Stimulated activated CD4-positive, alpha-beta T cell treated with anti-CD3 and anti-CD28 coated beads, Interleukin-15, amount 100 ng/mL, for 48 hours (primary cell): Measurements from ENCODE around the gene KIAA1586.
A peak's percentile ranks its signal among the peaks of the same experiment; 100 is the strongest.
"Not testable (repeated sequence)": the region's sequence is repeated elsewhere in the genome, so short reads cannot be mapped to it uniquely, and the experiment has no call there.

Experiments used
- DNase-seq, 2 donors: peaks; one replicate each; pipeline ENCODE4 v3.0.0-alpha.2; 2020; ENCODE audit warnings: low read depth in 2 of 2

The KIAA1586 gene

DNA sequence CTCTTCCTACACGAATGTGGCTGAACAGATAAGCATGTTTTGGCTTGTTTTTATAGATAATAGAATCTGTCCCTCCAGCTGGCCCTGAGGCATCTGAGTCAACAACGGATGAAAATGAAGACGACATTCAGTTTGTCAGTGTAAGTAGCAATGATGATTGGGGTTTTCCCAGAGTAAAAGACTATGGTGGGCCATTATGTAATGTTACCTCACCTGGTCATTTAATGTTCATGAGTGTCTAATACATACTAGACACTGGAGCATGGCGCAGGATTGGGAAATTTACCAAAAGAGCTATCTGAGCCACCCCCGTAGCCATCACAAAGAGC is 728 bp downstream of the KIAA1586 start:
- not testable (repeated sequence) for DNase-seq

GRCh38 chr6:57047859-57048258 is 1.4 kb downstream of the KIAA1586 start:
- DNase-seq, result not testable (repeated sequence)

DNA sequence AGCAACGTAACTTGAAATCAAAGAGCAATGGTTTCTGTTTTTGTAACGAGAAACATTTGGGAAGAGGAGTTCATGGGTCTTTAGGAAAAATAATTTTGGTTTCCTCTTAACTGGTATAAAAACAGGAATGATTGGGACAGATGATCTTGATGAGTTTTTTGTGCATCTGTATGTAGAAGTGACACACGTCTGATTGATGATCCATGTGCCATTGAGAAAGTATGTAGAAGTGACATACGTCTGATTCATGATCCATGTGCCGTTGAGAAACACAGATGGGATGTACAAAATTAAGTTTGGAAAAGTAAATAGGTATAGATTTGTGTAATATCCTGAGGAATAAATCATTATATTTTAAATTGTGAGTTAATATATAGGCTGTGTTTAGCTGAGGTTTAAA is 2.1 kb downstream of the KIAA1586 start:
- no peak for DNase-seq

- DNase-seq, result no peak
Observed at GRCh38 chr6:57063847-57064246, 17.4 kb downstream of the KIAA1586 start.

- DNase-seq, result no peak
Observed at GRCh38 chr6:57064809-57065208, 18.3 kb downstream of the KIAA1586 start.

DNA sequence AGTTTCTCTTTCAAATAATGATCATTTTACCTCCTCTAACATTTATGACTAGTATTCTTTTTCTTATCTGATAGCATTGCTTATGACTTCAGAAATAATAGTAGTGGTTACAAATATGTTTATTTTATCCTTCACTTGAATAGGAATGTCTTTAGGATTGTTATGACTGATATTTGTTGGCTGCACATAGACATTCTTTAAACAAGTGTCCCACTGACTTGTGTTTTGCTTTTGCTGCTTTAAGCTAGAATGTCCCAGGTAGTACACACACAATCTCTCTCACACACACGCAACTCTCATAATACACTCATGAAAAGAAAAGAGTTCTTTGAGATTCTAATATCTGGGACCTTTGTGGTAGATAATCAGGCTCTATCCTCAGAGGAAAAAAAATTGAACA is 21.6 kb downstream of the KIAA1586 start:
- DNase-seq, result no peak

- no peak for DNase-seq
Observed at GRCh38 chr6:57069228-57069627, 22.7 kb downstream of the KIAA1586 start.

GRCh38 chr6:57069920-57070331 is 23.4 kb downstream of the KIAA1586 start:
- no peak for DNase-seq

GRCh38 chr6:57072108-57072507 is 25.6 kb downstream of the KIAA1586 start:
- no peak for DNase-seq

- DNase-seq, result no peak
Observed at GRCh38 chr6:57074383-57074782, 27.9 kb downstream of the KIAA1586 start.

GRCh38 chr6:57075092-57075491 is 28.6 kb downstream of the KIAA1586 start:
- DNase-seq, result no peak

DNA sequence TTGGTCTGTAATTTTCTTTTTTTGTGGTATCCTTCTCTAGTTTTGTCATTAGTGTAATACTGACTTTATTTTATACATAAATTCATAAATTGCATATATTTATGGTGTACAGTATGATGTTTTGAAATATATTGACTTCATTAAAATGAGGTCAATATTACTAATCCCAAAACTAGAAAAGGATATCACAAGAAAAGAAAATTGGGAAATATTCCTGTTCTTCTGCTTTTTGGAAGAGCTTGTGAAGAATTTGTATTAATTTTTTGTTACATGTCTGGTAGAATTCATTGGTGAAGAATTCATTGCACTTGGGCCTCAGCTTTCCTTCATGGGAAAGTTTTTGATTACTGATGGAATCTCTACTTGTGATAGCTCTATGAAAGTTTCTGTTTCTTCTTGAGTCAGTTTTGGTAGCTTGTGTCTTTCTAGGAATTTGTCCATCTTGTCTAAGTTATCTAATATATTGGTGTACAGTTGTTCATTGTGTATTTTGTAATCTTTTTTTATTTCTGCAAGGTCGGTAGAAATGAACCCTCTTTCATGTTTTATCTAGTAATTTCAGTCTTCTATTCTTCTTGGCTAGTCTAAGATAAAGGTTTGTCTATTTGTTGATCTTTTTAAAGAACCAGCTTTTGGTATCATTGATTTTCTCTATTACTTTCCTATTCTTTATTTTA is 32.2 kb downstream of the KIAA1586 start:
- no peak for DNase-seq

DNA sequence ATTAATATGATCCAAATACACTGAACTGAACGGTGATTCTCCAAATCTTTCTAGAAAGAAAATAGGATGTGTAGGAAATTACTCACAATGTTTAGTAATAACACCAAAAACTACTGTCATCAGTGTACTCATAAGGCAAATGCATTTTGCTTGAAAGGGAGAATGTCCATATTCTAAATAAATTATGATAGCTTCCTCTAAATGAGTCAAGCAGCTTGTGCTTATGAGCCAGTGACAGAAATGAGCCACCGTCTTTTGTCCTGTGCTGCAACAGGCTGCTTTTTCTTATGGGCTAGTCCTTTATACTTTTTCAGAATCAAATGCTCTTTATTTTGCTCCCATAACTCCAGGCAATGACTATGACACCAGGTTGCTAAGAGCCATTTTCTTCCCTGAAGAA is 39.0 kb downstream of the KIAA1586 start:
- DNase-seq, result no peak

DNA sequence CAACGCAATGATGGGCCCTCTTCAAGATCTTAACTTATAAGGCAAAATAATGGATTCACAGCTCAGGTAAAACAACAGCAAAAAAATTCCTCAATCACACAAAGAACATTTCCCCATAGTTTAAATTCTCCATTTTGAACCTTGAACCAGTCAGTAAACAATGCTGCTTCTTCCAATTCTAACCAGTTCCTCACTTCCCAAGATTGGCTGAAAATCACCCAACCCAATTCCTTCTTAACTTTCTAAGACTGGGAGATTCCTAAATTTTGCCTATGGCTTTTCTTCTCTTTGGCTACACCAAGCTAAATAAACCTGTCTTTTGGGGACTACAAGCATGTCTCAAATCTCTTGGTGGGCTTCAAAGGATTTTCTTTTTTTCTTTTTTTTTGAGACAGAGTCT is 40.4 kb downstream of the KIAA1586 start:
- DNase-seq, result no peak

DNA sequence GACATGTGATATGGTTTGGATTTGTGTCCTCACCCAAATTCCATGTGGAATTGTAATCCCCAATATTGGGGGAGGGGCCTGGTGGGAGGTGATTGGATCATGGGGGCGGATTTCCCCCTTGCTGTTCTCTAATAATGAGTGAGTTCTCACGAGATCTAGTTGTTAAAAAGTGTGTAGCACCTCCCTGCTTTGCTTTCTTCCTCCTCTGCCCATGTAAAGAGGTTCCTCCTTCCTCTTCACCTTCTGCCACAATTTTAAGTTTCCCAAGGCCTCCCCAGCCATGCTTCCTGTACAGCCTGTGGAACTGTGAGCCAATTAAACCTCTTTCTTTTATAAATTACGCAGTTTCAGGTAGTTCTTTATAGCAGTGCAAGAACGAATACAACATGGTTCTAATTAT is 41.4 kb downstream of the KIAA1586 start:
- no peak for DNase-seq

GRCh38 chr6:57089265-57089664 is 42.8 kb downstream of the KIAA1586 start:
- no peak for DNase-seq

DNA sequence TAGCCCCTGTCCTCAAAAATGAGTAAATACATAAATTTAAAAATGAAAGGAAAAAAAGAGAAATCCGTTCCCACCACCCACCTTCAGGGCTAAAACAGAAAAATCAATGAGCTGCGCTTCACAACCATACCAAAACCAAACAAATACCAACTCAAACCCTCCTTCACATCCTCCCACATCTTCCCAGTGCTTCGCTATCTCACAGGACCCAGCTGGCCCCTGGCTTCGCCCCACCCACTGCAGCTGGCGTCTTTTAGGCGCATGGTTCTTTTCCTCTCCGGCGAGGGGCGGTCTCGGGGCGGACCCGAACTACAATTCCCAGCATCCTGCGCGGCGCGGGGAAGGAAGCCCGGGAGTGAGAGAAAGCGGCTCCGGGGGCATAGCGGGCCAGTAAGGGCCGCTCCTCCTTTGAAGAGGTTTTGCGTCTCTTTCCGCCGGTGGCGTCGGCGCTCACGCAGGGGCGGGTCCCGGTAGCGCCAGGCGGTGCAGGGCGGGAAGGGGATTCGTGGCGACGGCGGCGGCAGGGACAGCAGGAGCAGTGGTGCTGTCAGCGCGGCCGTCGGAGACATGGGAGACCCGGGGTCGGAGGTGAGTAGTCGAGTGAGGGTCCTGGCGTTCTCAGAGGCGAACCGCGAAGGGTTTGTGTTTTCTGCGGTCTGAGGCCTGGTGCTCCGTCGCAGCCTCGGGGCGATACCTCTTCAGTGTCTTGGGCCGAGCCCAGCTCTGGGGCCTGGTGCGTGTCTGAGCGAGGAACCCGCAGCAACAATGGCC is 43.4 kb downstream of the KIAA1586 start, which contains the start of gene ZNF451:
TSS of gene ZNF451 (plus strand) at position 502 of the 771 bp plus-strand sequence. CDS start at position 568, 66 bp downstream.
- DNase-seq, result peak; percentile 95 to 96

- not testable (repeated sequence) for DNase-seq
Observed at GRCh38 chr6:57090458-57091067, 44.1 kb downstream of the KIAA1586 start.

GRCh38 chr6:57091375-57091774 is 44.9 kb downstream of the KIAA1586 start:
- not testable (repeated sequence) for DNase-seq

DNA sequence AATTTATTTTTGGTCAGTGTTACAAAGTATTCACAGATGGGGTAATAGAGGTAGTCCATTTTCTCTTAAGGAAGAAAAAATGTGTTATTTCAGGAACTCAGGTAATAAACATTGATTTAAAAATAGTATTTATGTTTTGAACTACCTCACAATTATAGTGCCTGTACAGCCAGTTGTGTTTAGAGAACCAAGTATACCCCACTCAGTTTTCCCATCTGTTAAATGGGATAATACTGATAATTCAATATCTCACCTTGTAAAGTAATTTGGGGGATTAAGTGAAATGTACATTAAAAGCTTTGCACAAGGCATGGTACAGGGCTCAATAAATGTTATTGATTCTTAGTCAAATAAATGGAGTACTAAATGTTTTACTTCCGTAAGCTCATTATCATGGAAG is 48.2 kb downstream of the KIAA1586 start:
- no peak for DNase-seq

DNA sequence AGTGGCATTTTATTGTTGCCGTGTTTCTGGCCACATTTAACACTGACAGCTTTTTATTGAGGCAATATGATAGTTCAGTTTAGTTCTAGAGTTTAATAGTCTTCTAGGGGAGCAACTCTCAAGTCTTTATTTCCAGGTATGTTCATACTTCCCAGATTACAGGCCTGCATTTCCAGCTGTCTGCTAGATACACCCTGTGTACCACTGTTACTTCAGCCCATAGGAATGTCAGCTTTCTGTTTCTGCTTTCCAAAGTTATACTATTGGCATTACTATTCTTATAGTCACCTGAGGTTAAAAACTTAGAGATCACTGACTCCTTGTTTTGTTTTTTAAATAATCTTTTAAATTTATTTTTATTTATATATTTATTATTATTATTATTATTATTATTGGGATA is 51.1 kb downstream of the KIAA1586 start:
- no peak for DNase-seq

GRCh38 chr6:57102976-57103375 is 56.5 kb downstream of the KIAA1586 start:
- no peak for DNase-seq

DNA sequence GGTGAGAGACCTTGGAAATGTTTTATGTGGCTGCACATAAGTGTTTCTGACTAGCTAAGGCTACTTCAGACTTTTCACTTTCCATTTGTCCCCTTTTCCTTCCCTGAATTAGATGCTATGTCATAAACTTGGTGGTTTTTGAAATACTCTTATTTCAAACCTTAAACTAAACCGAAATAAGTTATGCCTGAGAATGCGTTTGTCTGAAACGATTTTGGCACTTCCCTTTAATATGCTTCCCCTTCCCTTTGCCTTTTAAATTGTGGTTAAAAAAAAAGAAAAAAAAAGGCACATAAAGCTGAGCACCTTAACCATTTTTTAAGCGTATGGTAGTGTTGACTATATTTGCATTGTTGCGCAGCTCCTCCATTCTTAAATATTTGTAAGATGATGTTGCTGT is 57.8 kb downstream of the KIAA1586 start:
- no peak for DNase-seq
